ENCODE measurements around the gene TRIM24.

- TF ChIP-seq, protein P1, sequence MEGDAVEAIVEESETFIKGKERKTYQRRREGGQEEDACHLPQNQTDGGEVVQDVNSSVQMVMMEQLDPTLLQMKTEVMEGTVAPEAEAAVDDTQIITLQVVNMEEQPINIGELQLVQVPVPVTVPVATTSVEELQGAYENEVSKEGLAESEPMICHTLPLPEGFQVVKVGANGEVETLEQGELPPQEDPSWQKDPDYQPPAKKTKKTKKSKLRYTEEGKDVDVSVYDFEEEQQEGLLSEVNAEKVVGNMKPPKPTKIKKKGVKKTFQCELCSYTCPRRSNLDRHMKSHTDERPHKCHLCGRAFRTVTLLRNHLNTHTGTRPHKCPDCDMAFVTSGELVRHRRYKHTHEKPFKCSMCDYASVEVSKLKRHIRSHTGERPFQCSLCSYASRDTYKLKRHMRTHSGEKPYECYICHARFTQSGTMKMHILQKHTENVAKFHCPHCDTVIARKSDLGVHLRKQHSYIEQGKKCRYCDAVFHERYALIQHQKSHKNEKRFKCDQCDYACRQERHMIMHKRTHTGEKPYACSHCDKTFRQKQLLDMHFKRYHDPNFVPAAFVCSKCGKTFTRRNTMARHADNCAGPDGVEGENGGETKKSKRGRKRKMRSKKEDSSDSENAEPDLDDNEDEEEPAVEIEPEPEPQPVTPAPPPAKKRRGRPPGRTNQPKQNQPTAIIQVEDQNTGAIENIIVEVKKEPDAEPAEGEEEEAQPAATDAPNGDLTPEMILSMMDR (optimal IDR thresholded peaks at IDR 0.05 in 1 of 3, IDR thresholded peaks at IDR 0.05 in 1 of 3, conservative IDR thresholded peaks at IDR 0.05 in 1 of 3; ENCODE audit: extremely low read depth in 1 of 3, insufficient read depth in 2 of 3, low read length in 3 of 3) = no peak
- TF ChIP-seq EZH2 (IDR thresholded peaks at IDR 0.05; ENCODE audit: low read length) = no peak
These were observed at the start of gene TRIM24 for GRCh38 chr7:138460176-138460648.
